Endothelial cell of umbilical vein (primary cell): ENCODE results near the gene KCNN3.

ENCODE experiments used
- FOS ChIP-seq: IDR thresholded peaks from 2 replicates; pipeline ENCODE4 v1.6.1; 2011; ENCODE audit warnings: mild to moderate bottlenecking, low read length, moderate library complexity, borderline replicate concordance; ENCODE audit not compliant: insufficient read depth
- JUN ChIP-seq: IDR thresholded peaks from 2 replicates; pipeline ENCODE4 v1.6.1; 2011; ENCODE audit warnings: borderline replicate concordance, low read depth; ENCODE audit not compliant: insufficient read length, insufficient read depth
- MAX ChIP-seq: IDR thresholded peaks from 2 replicates; pipeline ENCODE4 v1.6.1; 2011; ENCODE audit not compliant: insufficient read depth, insufficient read length
- POLR2A ChIP-seq: IDR thresholded peaks from 2 replicates; pipeline ENCODE4 v1.6.1; 2012; ENCODE audit warnings: low read depth, mild to moderate bottlenecking, control low read depth, low read length
- POLR2AphosphoS5 ChIP-seq: IDR thresholded peaks from 2 replicates; pipeline ENCODE4 v1.6.1; 2012; ENCODE audit warnings: low read depth, mild to moderate bottlenecking, control low read depth, low read length, moderate library complexity; ENCODE audit not compliant: insufficient read depth
- TF ChIP-seq, protein P1 (sequence below), 2 donors: IDR thresholded peaks; 1 replicate in 1 of 2; 2 replicates in 1 of 2; pipeline ENCODE4 v1.5.1; 2011; ENCODE audit warnings: low read length in 2 of 2, mild to moderate bottlenecking in 2 of 2, moderate library complexity in 2 of 2, control low read depth in 1 of 2, inconsistent platforms in 1 of 2, low read depth in 1 of 2; ENCODE audit not compliant: insufficient read depth in 1 of 2; ENCODE audit errors: extremely low read depth in 1 of 2

- TF ChIP-seq JUN (no peak), POLR2A (no peak), MAX (no peak), FOS (no peak), POLR2AphosphoS5 (no peak)
- TF ChIP-seq, protein P1, sequence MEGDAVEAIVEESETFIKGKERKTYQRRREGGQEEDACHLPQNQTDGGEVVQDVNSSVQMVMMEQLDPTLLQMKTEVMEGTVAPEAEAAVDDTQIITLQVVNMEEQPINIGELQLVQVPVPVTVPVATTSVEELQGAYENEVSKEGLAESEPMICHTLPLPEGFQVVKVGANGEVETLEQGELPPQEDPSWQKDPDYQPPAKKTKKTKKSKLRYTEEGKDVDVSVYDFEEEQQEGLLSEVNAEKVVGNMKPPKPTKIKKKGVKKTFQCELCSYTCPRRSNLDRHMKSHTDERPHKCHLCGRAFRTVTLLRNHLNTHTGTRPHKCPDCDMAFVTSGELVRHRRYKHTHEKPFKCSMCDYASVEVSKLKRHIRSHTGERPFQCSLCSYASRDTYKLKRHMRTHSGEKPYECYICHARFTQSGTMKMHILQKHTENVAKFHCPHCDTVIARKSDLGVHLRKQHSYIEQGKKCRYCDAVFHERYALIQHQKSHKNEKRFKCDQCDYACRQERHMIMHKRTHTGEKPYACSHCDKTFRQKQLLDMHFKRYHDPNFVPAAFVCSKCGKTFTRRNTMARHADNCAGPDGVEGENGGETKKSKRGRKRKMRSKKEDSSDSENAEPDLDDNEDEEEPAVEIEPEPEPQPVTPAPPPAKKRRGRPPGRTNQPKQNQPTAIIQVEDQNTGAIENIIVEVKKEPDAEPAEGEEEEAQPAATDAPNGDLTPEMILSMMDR (IDR thresholded peaks at IDR 0.05; ENCODE audit: extremely low read depth in 1 of 2, insufficient read depth in 1 of 2, low read depth in 1 of 2, low read length in 2 of 2), result no peak
Measured at GRCh38 chr1:154715385-154715784, 154.7 kb downstream of the KCNN3 start.
